ENCODE data around the gene STOX2. TPM values are rescaled to one million over a fixed set of nuclear protein-coding genes. Genes with fewer than 3 reads are reported as not detected.

Gene STOX2
- total RNA-seq, 1 donor from 2014 or later, result not detected

- intact Hi-C loops (cut with micrococcal nuclease), result no loop called here
These were observed 162.9 kb downstream of the STOX2 start for GRCh38 chr4:184067931-184068554.

Other genes starting within 250 kb of the STOX2 start
- 19.1 and 19.2 TPM in 2 replicates for gene RWDD4, start 246.1 kb upstream of the STOX2 start, total RNA-seq
- gene TRAPPC11, start 246.0 kb upstream of the STOX2 start, total RNA-seq, result 29.9 and 31.6 TPM in 2 replicates

Data from T-helper 1 cell treated with Interleukin-12 subunit alpha and Interleukin-12 subunit beta and Interleukin-4 antibody, amounts not matched to agents 30 ng/mL and 1 ng/mL, for 36 hours (primary cell).